HepG2 (cell line): ENCODE measurements around the gene TECPR1. TPM values are rescaled to one million over a fixed set of nuclear protein-coding genes. Genes with fewer than 3 reads are reported as not detected.

ENCODE experiments used
- AKNA ChIP-seq: sonication (generic); formaldehyde crosslinking; IDR thresholded peaks from 2 replicates; pipeline ENCODE4 v1.4.0; 2020; ENCODE audit warnings: missing genetic modification reagents, borderline replicate concordance
- FOXP1 ChIP-seq, 2 experiments: fragments of 450-650 bp in 1 of 2; IDR thresholded peaks; 2 replicates each; pipeline ENCODE4 v1.6.1; 2017 to 2018; ENCODE audit warnings: antibody characterized with exemption in 1 of 2
- HDAC1 ChIP-seq: sonication (generic); formaldehyde crosslinking; IDR thresholded peaks from 2 replicates; pipeline ENCODE4 v1.5.1; 2020; ENCODE audit warnings: mild to moderate bottlenecking, missing genetic modification reagents
- KLF12 ChIP-seq: sonication (generic); formaldehyde crosslinking; IDR thresholded peaks from 2 replicates; pipeline ENCODE4 v1.4.0; 2020; ENCODE audit warnings: missing genetic modification reagents, borderline replicate concordance
- MYNN ChIP-seq: sonication (generic); formaldehyde crosslinking; IDR thresholded peaks from 2 replicates; pipeline ENCODE4 v1.4.0; 2020; ENCODE audit warnings: mild to moderate bottlenecking, low read depth, missing genetic modification reagents
- NCOR1 ChIP-seq: fragments of 200-600 bp; sonication (generic); IDR thresholded peaks from 2 replicates; pipeline ENCODE4 v1.7.0; 2017; ENCODE audit warnings: antibody characterized with exemption, low read length, borderline replicate concordance
- NFATC3 ChIP-seq: sonication (generic); formaldehyde crosslinking; IDR thresholded peaks from 2 replicates; pipeline ENCODE4 v1.5.1; 2020; ENCODE audit warnings: mild to moderate bottlenecking, missing genetic modification reagents
- SKIL ChIP-seq: sonication (generic); formaldehyde crosslinking; IDR thresholded peaks from 2 replicates; pipeline ENCODE4 v1.8.0; 2022; ENCODE audit warnings: missing genetic modification reagents, mild to moderate bottlenecking, moderate library complexity, borderline replicate concordance
- TAF15 ChIP-seq: fragments of 200-400 bp; formaldehyde crosslinking; IDR thresholded peaks from one replicate; pipeline ENCODE4 v1.6.1; 2018; ENCODE audit warnings: mild to moderate bottlenecking, low read depth, low read length; ENCODE audit not compliant: poor library complexity, severe bottlenecking
- ZBTB25 ChIP-seq: IDR thresholded peaks from 2 replicates; pipeline ENCODE4 v1.6.1; 2018; ENCODE audit warnings: missing genetic modification reagents
- ZNF274 ChIP-seq: sonication (generic); formaldehyde crosslinking; IDR thresholded peaks from 2 replicates; pipeline ENCODE4 v1.5.1; 2020; ENCODE audit warnings: mild to moderate bottlenecking, missing genetic modification reagents
- ZNF350 ChIP-seq: sonication (generic); formaldehyde crosslinking; IDR thresholded peaks from 2 replicates; pipeline ENCODE4 v1.4.0; 2020; ENCODE audit warnings: mild to moderate bottlenecking, low read depth, missing genetic modification reagents, borderline replicate concordance
- ZNF430 ChIP-seq: sonication (generic); formaldehyde crosslinking; IDR thresholded peaks from 2 replicates; pipeline ENCODE4 v1.9.0; 2021; ENCODE audit warnings: mild to moderate bottlenecking, missing genetic modification reagents
- ZNF547 ChIP-seq: sonication (generic); formaldehyde crosslinking; IDR thresholded peaks from 2 replicates; pipeline ENCODE4 v1.5.1; 2020; ENCODE audit warnings: mild to moderate bottlenecking, missing genetic modification reagents
- ZNF598 ChIP-seq: sonication (generic); formaldehyde crosslinking; IDR thresholded peaks from 2 replicates; pipeline ENCODE4 v1.5.1; 2020; ENCODE audit warnings: mild to moderate bottlenecking, missing genetic modification reagents, borderline replicate concordance
- ZNF770 ChIP-seq: sonication (generic); formaldehyde crosslinking; IDR thresholded peaks from 2 replicates; pipeline ENCODE4 v1.5.0; 2020; ENCODE audit warnings: mild to moderate bottlenecking, missing genetic modification reagents
- polyA plus RNA-seq, 8 experiments: library from polyadenylated mRNA; depleted of rRNA in 3 of 8; stranded (reverse) in 7 of 8; unstranded in 1 of 8; fragments of >200 nt; fragmentation: Illumina TruSeq in 4 of 8; extraction: Trizol in 4 of 8; gene quantifications; 2 replicates each; pipeline versions ENCODE4 v1.2.1 to v1.2.3, GENCODE V29; 2011 to 2016; ENCODE audit warnings: low read depth in 4 of 8, missing spikeins in 1 of 8, mixed read lengths in 1 of 8; ENCODE audit not compliant: insufficient read depth in 1 of 8
- total RNA-seq, 5 experiments: library from RNA; depleted of rRNA; stranded (reverse); fragments of >200 nt; fragmentation: Illumina TruSeq; extraction: Trizol; gene quantifications; 2 replicates each; pipeline ENCODE4 v1.2.3, GENCODE V29; 2016; ENCODE audit warnings: low read depth in 1 of 5

TECPR1 gene
- total and polyA plus RNA-seq, 2 of the 13 experiments (the other 11 are each of a cell fraction or from before 2014, with no cell fraction given): 2.3 to 6.3 TPM

GRCh38 chr7:98280296-98280695, 28.3 kb upstream of the TECPR1 start (continued):
- TF ChIP-seq MYNN (CRISPR knock-in tag): no peak
- TF ChIP-seq TAF15: no peak
- no peak for TF ChIP-seq AKNA (CRISPR knock-in tag)
- TF ChIP-seq ZNF350 (CRISPR knock-in tag): no peak
- TF ChIP-seq ZNF770 (CRISPR knock-in tag): peak; percentile 67; the same call in 1 of the 2 replicates
- TF ChIP-seq ZNF430: no peak
- no peak for TF ChIP-seq FOXP1 (IDR thresholded peaks at IDR 0.05)
- no peak for TF ChIP-seq FOXP1 (CRISPR knock-in tag; IDR thresholded peaks at IDR 0.05)
- no peak for TF ChIP-seq ZNF547 (CRISPR knock-in tag)
- no peak for TF ChIP-seq SKIL (CRISPR knock-in tag)
- no peak for TF ChIP-seq ZNF598 (CRISPR knock-in tag)
- TF ChIP-seq NFATC3 (CRISPR knock-in tag): no peak
- TF ChIP-seq ZBTB25: no peak
- TF ChIP-seq HDAC1 (CRISPR knock-in tag): no peak
- TF ChIP-seq NCOR1: 0 out of 2 replicates have a peak, but pooled peaks have one; percentile 4
- no peak for TF ChIP-seq ZNF274 (CRISPR knock-in tag)
- no peak for TF ChIP-seq KLF12 (CRISPR knock-in tag)
